NCI-H526 treated with DMSO at 0.1 percent for 48 hours (cell line): Measurements from ENCODE around the gene EPHA8.

Experiments used
- DNase-seq: peaks from one replicate; lab custom pipeline; 2025; lab: John Stamatoyannopoulos, UW

The EPHA8 gene

DNA sequence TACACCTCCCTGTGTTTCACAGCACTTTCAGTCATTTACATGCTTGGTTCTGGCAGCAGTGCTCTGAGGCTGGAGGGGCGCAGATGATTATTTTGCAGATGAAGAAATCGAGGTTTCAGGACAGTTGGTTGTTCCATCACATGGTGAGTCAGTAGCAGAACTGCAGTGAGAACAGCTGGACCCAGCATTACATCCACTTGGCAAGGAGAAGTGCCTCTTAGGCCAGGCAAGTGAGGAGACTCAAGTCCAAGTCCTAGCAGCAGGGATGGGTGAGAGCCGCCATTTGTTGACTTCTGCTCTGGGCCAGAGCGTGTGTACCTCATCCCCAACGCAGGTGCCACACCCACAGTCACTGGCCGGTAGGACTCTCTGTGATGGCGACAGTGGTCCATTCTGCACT, 26.8 kb upstream of the EPHA8 start:
- no peak for DNase-seq

DNA sequence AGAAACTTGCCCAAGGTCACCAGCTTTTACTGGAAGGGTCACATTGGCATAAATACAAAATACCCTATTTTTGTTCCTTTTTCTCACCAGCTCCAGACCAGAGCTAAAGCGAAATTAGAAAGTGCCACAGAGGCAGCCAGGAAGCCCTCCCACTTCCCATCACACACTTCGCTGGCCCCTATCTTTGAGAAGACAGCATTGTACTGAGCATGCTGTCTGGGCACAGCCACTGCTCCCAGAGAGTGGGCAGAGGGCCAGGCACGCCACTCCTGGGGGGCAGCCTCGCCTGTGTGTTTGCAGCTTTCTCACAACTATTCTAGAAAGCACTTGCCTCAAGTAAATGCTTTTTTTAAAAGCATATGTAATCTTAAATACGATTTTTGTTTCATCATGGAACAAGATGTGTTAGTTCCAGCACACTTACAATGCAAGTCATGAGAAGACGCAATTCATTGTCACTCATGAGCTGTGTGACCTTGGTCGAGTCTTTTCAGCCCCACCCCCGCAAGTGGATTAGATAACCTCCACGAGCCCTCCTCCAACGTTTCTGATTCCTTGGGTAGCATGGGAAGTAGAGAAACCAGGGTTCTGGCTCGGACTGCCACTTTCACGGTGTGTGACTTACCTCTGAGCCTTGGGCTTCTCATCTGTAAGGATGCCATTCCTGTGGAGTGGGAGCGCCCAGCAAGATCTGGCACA, 25.7 kb upstream of the EPHA8 start:
- DNase-seq: no peak

DNA sequence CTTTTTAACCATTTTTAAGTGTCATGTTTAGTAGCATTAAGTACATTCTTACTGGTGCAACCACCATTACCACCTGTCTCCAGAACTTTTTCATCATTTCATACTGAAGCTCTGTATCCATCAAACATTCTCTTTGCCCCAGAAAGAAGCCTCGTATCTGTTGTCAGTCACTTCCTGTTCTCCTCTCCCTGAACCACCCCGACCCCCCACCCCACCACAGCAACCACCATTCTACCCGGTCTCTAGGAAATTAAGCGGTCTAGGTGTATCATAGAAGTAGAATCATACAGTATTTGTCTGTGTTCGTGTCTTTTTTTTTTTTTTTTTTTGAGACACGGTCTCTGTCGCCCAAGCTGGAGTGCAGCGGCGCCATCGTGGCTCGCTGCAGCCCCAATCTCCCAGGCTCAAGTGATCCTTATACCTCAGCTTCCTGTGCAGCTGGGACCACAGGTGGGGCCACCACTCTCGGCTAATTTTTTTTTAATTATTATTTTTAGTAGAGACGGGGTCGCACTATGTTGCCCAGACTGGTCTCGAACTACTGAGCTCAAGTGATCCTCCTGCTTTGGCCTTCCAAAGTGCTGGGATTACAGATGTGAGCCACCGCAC, 23.7 kb upstream of the EPHA8 start:
- DNase-seq: no peak

DNA sequence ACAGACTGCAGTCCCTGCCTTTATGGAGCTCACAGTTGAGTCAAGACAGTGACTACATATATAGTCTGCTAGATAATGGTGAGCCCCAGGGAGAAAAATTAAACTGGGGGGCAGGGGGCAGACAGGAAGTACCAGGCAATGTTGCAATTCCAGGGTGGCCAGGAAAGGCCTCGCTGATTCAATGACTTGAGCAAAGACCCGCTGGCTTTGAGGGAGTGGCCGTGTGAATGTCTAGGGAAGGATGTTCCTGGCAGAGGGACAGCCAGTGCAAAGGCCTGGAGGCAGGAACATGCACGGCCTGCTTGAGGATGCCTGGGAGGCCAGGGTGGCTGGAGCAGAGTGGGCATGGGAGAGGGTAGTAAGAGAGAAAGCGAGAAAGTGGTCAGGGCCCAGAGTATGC, 23.0 kb upstream of the EPHA8 start:
- DNase-seq: no peak

DNA sequence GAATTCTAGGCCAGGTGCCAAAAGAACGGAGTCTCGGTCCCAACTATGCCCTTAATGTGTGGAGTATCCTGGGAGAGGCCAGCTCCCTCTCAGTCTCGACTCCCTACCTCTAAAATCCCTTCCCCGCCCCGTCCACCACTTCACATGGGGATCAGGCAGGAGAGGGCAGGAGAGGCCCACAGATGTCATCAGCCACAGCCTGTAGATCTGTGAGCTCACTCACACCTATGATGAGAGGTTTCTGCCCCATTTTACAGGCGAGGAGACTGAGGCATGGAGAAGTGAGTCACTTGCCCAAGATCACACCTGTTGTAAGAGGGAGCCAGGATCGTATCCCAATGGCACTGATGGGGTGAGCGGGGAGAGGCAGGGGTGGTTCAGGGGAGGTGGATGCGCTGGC, 20.4 kb upstream of the EPHA8 start:
- no peak for DNase-seq

DNA sequence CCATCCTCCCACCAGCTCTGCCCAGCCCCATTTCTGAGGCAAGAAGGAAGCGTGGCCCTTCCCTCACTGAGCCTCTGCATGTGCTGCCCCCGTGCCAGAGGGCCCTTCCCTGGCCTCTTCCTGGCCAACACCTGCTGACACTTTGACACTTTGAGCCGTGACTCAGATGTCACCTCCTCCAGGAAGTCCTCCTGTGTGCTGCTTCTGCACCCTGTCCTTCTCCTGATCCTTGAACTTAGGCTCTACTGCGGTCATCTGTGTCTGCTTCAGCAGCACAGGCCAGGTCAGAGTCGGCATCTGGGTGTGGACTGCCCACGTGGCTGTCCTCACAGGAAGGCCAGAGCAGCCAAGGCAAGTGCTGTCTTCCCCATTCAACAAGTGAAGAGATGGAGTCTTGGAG, 19.6 kb upstream of the EPHA8 start:
- DNase-seq: no peak

DNA sequence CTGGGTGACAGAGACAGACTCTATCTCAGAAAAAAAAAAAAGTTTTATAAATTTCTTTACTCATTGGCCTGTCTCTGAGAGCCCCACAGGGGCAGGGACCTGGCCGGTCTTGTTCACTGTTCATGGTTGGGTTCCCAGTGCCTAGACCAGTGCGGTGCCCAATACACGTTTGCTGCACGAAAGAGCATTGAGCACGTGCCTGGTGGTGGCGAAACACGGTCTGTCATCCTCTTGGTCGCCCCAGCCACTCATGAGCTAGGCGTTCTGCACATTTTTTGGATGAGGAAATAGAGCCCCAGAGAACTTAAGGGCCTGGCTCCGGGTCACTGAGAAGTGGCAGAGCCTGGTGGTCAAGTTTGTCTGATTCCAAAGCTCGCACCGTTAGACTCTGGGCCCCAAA, 18.7 kb upstream of the EPHA8 start:
- no peak for DNase-seq

DNA sequence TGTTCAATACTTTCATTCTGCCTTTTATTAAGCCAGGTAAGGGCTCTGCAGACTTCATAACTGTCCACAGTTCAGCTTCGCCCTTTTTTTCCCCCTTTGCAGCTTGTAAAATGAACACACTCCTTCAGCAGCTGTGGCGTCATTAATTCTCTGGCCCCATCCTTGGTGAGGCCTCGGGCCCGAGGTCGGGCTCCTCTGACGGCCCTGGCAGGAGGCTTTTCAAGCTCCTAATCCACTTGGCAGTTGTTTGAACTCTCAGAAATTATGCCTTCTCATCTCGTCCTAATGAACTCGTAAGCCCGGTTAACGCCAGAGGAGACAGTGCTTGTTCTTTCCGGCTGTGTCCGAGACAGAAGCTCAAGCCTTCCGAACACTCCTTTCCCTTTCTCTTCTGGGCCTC, 18.1 kb upstream of the EPHA8 start:
- DNase-seq: no peak

DNA sequence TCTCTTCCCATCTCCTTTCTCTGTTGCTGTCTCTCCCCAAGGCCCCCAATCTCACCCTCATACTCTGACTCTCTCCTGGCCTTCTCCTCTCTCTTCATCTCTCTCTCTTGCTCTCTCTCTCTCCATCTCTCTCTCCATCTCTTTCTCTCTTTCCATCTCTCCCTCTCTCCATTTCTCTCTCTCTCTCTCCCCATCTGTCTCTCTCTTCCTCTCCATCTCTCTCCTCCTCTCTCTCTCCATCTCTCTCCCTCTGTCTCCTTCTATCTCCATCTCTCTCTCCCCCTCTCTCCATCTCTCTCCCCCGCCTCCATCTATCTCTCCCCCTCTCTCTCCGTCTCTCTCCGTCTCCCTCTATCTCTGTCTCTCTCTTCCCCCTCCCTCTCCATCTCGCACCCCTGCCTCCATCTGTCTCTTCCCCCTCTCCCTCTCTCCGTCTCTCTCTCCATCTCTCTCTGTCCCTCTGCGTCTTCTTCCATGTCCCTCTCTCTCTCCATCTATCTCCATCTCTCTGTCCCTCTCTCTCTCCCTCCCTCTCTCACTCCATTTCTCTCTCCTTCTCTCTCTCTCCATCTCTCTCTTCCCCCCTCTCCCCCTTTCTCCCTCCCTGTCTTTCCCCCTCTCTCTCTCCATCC, 16.0 kb upstream of the EPHA8 start:
- DNase-seq: no peak

DNA sequence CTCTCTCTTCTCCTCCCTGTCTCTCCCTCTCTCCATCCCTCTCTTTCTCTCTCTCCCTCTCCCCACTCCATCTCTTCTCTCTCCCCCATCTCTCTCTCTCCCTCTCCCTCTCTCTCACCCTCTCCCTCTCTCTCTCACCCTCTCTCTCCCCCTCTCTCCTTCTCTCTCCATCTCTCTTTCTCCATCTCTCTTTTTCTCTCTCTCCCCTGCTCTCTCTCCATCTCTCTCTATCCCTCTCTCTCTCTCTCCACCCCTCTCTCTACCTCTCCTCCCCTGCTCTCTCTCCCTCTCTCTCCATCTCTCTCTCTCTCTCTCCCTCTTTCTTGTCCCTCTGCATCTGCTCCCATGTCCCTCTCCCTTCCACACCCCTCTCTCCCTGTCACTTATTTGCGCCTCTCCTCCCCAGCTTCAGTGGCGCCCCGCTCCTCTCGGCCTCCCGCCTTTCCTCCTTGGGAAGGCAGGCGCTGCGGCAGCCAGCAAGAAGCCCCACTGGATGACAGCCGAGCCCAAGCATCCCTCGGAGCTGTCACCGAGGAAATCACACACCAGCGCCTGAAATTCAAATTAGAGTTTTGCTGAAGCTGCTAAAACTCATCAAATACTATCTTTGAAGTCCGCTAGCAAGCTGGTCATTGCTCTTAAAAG, 15.3 kb upstream of the EPHA8 start:
- DNase-seq: no peak

DNA sequence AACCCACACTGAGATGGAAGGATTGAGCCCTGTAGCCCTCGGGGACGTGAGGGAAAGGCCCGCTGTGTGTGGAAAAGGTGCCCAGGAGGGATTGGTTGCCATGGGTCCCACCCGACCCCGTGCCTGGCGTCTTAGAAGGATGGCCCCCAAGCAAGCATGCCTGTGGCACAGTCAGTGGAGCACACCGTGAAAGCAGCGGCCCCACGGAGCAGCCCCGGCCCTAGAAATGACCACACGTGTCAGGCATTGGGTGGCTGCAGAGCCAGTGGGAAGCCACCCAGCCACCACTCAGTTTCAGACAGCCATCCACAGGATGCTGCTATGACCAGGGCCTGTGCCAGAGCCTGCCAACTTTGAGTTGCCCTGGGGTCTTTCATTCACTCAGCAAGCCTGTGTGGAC, 13.3 kb upstream of the EPHA8 start:
- DNase-seq: no peak

DNA sequence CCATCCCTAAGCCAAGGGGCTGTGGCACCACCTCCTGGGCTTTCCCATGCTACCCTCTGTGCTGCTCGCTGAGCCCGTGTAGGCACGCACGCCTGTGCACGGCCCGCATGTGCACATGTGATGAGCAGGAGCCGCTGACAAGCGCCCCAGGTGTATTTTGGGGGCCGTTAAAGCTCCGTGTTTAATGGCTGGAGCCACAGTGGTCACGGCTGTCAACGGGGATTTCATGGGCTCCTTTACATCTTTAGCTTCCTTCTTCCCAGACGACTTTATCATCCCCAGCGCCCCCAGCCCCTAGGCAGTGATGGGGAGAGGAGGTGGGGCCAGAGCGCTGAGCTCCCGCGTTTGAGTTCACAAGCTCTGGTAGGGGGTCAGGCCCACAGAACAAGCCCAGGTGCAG, 11.7 kb upstream of the EPHA8 start:
- DNase-seq: no peak

DNA sequence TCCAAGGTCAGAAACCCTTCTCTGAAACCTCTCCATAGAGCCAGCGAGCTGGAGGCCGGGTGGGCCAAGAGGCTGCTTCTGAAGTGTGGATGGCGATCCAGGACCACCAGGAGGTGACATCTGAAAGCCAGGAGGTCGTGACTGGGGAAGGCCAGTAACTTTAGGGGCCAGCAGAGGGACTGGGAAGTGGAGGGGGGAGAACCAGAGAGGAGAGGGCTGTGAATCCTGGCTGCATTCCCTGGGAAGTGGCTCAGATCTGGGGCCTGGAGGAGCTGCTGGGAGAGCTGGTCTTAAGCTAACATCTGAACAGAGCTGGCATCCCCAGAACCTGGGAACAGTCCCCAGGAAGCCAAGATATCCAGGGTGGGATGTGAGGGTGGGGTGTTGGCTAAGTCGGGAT, 11.3 kb upstream of the EPHA8 start:
- no peak for DNase-seq

DNA sequence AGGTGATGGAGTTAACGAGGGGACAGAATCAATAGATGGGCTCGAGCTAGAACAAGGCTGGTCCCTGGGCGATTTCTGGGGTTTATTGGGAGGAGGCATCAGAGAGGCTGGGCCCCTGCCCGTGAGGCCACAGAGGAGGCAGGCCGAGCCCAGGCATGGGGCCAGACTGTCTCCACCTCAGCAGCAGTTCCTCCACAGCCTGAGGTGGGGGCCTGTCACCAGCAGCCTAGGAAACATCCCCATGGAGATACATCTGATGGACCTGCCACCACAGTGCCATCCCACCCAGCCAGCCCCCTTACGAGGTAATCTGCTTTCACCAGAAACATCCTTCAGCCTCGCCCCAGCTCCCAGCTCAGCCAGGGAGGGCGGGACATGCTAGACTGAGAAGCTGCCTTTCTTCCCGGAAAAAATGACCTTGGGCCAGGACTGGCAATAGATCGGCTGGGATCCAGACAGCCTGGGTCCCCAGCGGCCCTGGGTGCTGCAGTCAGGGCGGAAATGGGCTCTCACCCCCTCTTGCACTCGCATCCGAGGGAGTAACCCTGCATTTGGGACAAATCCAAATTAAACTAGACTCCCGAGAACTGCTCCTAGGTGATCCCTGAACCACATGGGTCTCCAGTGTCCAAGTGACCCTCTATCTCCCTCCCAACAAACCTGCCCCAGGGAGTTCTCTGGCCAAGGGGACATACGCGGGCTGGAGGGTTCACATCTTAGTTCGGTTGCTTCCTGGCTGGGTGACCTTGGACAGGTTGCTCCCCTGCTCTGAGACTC, 10.0 kb upstream of the EPHA8 start:
- DNase-seq: no peak

DNA sequence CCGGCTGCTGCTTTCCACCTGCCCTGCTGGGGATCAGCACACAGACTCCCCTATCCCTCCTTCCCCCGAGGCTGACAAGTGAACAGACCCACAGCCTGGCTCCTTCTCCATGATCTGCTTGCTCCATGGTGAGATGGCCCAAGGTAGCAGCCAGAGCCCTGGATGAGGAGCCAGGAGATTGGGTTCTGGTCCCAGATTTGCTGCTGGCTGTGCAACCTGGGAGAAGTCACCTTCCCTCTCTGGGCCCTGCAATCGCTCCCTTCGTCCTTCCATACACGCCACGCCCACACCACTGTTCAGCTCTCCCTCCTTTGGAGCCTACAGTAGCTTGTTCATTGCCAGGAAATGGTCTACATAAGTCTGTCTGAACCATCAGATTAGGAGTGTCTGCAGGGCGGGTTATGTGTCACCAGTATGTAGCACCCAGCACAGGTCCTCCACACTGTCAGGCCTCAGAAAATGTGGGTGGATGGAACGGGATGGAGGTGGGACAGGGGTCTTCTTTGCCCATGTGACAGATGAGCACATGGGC, 9.2 kb upstream of the EPHA8 start:
- DNase-seq: no peak

DNA sequence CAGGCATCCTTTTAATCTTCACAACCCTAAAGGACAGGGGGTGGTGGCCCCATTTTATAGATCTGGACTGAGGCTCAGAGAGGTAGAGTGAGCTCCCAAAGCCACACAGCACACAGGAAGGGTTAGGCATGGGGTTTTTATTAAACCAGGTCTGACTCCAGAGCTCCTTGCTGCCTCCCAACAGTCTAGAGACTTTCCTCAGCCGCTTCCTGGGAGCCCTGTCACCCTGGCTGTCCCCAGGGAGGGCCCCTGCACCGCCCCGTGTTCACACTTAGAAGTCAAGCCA, 8.0 kb upstream of the EPHA8 start:
- no peak for DNase-seq

DNA sequence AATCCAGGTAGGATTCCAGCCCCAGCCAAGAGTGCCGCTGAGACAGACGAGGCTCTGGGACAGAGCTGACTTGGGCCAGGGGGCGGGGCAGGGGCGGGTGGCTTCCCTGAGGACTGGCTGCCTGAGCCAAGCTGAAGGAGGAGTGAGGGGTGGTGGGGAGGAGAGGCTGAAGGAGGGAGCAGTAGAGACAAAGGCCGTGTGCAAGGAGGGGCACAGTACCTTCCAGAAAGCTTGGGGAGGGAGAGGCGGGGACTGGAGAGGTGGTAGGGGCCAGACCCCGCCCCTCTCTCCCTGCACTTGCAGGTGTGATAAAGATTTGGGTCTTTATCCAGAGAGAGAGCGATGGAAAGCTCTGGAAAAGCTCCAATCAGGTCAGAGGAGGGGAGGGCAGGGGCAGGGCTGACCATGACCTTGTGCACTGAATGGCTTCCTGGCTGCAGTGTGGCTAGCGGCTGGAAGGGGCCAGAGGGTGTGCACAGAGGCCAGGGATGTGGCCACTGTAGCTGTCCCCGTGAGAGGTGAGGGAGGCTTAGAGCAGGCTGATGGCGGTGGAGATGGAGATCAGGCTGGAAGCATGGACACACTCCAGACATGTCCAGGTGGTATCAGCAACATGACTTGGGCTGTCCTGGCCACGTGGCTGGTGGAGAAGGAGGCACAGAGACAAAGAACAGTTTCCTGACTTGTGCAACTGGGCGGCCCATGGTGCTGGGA, 6.7 kb upstream of the EPHA8 start:
- DNase-seq: no peak

DNA sequence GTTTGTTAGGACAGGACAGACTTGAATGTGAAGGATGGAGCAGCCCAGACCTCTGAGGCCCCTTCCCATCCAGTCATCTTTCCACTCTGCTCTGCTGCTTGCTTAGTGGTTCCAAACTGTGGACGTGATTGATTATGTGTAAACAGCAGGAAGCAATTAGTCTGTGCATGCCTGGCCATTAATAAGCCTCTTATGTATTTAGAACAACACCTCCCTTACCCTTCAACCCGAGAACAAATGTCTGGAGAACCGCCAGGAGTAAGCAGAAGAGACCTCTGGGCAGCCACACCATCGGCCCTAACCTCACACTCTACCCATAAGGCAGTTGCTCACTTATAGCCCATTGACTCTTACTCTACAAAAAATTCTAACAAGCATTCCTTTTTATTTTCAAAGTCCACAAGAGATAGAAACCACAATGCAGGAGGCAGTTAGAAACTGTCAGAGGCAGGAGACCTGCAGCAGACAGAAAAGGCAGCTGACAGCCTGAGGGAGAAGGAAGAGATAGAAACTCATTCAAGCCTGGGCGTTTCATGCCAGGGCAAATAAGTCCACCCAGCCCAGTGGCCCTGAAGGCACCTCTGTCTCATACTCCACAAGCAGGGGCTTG, 5.8 kb upstream of the EPHA8 start:
- DNase-seq: no peak

DNA sequence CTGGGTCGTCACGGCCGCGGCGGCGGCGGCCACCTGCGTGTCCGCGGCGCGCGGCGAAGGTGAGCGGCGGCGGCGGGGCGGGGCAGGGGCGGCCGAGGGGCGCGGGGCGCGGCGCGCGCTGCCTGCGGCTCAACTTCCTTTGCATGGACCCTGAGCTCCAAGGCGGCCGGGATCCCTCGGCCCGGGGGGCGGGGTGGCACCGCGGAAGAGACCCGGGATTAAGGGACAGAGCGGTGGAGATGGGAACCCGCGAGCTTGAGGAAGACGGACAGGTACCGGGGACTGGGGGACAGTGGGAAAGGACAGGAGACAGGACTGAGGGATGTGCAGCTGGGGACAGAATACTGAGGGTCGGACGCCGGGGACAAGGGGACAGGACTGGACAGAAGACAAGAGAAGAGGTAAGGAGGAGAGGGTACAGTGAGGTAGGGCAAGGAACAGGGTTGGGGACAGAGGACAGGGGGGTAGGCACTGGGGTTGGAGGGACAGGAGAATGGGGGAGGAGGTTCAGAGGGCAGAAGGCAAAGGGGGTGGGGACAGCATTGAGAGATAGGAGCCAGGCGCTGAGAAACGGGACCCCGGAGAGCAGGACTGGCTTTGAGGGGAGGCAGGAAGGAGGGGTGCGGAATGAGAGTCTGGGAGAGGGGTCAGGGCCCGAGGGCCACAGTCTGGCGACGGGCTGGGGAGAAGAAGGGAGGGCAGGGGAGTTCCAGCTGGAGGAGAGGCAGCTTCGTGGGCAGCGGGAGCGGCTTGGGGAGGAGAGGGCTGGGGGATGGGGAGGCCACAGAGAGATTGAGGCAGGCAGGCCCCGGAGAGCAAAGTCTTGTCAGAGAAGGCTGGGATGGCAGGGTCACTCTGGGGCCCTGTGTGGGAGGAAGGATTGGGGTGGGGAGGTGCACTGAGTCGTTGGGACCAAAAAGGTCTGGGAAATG, 648 bp downstream of the EPHA8 start:
- DNase-seq: no peak

DNA sequence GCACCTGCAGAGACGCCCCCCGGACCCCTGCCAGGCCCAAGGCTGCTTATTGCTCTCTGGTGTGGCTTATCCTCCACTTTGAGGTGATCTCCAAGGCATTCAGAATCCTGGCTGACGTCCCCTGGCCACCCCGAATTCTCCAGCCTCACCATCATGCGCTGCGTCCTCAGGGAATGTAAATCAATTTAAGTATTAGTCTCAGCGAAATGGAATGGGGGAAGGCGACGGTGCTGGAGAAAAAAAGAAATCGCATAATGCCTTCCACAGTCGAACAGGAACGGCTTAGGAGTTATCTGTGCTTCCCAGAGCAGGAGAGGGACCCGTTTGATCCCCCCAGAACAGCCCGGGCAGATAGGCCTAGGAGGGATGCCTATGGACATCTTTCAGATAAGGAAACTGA, 2.9 kb downstream of the EPHA8 start:
- no peak for DNase-seq
